Measurements from ENCODE around the gene TRAF7. TPM values are rescaled to one million over a fixed set of nuclear protein-coding genes. Genes with fewer than 3 reads are reported as not detected.

TRAF7 gene
- total RNA-seq, 1 donor from 2014 or later, result 190 TPM

DNA sequence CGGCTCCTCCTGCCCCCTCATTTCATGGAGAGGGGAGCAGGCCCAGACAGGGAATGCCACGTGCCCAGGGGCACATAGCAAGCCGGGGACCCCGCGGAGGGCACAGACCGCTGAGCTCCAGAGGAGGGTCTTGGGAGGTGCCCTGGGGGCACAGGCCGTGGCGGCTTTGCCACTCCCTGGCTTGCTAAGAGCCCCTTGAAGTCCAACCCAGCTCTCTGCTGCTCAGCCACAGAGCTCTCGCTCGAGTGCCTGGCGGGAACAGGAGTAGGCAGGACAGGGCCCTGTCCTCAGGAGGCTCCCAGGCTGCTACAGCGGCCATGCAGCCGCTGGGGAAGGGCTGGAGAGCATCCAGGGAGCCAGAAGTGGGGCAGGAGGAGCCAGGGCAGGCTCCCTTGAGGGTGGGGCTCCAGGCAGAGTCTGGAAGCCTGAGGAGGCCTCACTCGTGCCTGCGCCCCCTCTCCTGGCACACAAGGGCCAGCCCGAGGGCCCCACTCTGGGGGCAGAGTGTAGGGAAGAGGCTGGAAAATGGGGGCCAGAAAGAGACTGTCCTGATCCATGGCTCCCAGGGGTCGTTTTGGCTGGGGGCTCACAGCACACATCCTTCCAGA, 11.6 kb upstream of the TRAF7 start:
- no peak overlapping the region for H3K4me3 Mint-ChIP-seq (ENCODE audit: unreplicated experiment)
- H3K9me3 Mint-ChIP-seq (ENCODE audit: unreplicated experiment), result no peaks in the 10 kb centered on the region
- no peak overlapping the region for H3K27ac Mint-ChIP-seq (ENCODE audit: unreplicated experiment)
- DNase-seq (ENCODE audit: low spot score), result no peak
- H3K27me3 Mint-ChIP-seq (ENCODE audit: unreplicated experiment), result peaks cover 9% of the 10 kb centered on the region
- TF ChIP-seq, protein P1, sequence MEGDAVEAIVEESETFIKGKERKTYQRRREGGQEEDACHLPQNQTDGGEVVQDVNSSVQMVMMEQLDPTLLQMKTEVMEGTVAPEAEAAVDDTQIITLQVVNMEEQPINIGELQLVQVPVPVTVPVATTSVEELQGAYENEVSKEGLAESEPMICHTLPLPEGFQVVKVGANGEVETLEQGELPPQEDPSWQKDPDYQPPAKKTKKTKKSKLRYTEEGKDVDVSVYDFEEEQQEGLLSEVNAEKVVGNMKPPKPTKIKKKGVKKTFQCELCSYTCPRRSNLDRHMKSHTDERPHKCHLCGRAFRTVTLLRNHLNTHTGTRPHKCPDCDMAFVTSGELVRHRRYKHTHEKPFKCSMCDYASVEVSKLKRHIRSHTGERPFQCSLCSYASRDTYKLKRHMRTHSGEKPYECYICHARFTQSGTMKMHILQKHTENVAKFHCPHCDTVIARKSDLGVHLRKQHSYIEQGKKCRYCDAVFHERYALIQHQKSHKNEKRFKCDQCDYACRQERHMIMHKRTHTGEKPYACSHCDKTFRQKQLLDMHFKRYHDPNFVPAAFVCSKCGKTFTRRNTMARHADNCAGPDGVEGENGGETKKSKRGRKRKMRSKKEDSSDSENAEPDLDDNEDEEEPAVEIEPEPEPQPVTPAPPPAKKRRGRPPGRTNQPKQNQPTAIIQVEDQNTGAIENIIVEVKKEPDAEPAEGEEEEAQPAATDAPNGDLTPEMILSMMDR (IDR thresholded peaks at IDR 0.05; ENCODE audit: unreplicated experiment), result no peak
- no peaks in the 10 kb centered on the region for H3K36me3 Mint-ChIP-seq (ENCODE audit: low read depth, unreplicated experiment)
- H3K4me1 Mint-ChIP-seq (ENCODE audit: unreplicated experiment), result no peaks in the 10 kb centered on the region

DNA sequence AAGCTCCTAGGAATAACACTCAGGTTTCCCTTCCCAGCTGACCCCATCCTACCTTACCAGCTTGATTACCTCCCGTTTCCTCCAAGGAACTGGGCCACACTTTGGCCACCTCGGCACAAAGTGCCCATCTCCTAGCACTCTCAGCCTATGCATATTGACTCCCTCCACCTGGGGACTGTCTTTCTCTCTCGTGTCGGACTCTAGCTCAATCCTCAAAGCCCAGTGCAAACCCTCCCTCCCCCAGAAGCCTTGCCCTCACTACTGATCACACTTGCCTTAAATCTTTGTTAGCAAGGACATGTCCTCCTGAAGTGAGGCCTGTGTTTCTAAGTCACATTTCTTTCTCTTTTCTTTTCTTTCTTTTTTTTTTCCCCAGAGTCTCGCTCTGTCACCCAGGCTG, 9.7 kb upstream of the TRAF7 start:
- H3K9me3 Mint-ChIP-seq (ENCODE audit: unreplicated experiment), result no peaks in the 10 kb centered on the region
- no peaks in the 10 kb centered on the region for H3K36me3 Mint-ChIP-seq (ENCODE audit: low read depth, unreplicated experiment)
- H3K4me1 Mint-ChIP-seq (ENCODE audit: unreplicated experiment), result peaks cover 3% of the 10 kb centered on the region
- TF ChIP-seq, protein P1 (IDR thresholded peaks at IDR 0.05; ENCODE audit: unreplicated experiment), result no peak
- H3K4me3 Mint-ChIP-seq (ENCODE audit: unreplicated experiment), result no peak overlapping the region
- H3K27me3 Mint-ChIP-seq (ENCODE audit: unreplicated experiment), result peaks cover 9% of the 10 kb centered on the region
- DNase-seq (ENCODE audit: low spot score), result no peak
- peak overlapping the region; percentile 75 for H3K27ac Mint-ChIP-seq (ENCODE audit: unreplicated experiment)

DNA sequence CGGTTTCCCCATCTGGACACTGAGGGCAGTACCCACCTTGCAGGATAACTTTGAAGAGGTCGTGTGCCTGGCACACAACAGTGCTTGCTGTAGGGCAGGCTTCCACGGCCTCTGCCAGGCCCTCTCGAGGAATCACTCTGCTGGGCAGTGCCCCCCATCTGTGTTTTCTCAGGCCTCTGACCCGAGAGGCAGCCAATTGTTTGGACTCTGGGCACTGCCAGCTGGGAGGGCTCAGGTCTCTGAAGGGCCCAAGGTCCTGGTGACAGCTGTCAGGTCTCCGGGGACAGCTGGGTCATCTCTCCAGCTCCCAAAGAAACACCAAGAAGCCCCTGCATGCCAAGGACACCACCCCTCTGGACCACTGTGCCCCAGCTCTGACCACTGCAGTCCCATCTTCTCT, 8.2 kb upstream of the TRAF7 start:
- Mint-ChIP-seq H3K27ac (ENCODE audit: unreplicated experiment) (no peak overlapping the region), H3K4me1 (ENCODE audit: unreplicated experiment) (peaks cover 9% of the 10 kb centered on the region), H3K9me3 (ENCODE audit: unreplicated experiment) (no peaks in the 10 kb centered on the region), H3K27me3 (ENCODE audit: unreplicated experiment) (peaks cover 15% of the 10 kb centered on the region), H3K4me3 (ENCODE audit: unreplicated experiment) (peak overlapping the region; percentile 73), H3K36me3 (ENCODE audit: low read depth, unreplicated experiment) (no peaks in the 10 kb centered on the region)
- TF ChIP-seq, protein P1 (IDR thresholded peaks at IDR 0.05; ENCODE audit: unreplicated experiment), result no peak
- DNase-seq (ENCODE audit: low spot score), result no peak

DNA sequence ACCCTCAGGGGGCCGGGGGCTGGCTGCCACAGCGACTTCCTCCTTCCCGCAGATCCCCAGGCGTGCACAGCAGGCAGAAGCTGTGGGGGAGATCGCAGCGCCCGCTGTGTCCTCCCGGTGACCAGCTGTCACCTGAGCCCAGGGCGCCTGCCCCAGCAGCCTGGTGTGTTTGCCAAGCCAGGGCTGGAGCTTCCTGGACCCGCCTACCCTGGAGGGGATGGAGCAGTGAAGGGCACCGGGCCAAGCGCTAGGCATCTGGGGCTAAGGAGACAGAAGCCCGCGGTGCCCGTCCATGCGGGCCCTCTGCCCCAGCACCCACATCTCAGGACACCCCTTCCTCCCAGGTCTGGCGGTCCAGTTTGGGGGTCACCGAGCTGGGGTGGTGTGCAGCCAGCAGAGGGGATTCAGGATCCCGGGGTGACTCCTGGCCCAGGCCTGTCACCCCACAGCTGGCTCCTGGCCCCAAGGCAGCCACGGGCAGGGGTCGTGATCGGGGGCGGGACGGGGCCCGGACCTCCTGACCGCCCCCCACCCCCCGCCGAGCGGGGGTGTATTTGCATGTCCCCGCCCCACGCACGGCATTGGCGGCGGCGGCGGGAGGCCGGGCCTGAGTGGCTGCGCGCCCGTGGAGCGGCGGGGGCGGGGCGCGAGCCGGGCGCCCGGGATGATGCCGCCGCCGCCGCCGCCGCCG, 7.5 kb upstream of the TRAF7 start, which contains the start of gene RAB26:
TSS of gene RAB26 (plus strand) at position 645 of the 691 bp plus-strand sequence. CDS start 159 bp downstream, outside the sequence.
- TF ChIP-seq, protein P1 (IDR thresholded peaks at IDR 0.05; ENCODE audit: unreplicated experiment), result no peak
- peak within 1 kb of the TSS; percentile 65 for H3K4me3 Mint-ChIP-seq (ENCODE audit: unreplicated experiment)
- no peaks in the 10 kb centered on the region for H3K9me3 Mint-ChIP-seq (ENCODE audit: unreplicated experiment)
- peaks cover 13% of the 10 kb centered on the region for H3K27me3 Mint-ChIP-seq (ENCODE audit: unreplicated experiment)
- DNase-seq (ENCODE audit: low spot score), result no peak
- H3K36me3 Mint-ChIP-seq (ENCODE audit: low read depth, unreplicated experiment), result no peaks in the 10 kb centered on the region
- H3K4me1 Mint-ChIP-seq (ENCODE audit: unreplicated experiment), result peaks cover 9% of the 10 kb centered on the region
- H3K27ac Mint-ChIP-seq (ENCODE audit: unreplicated experiment), result no peak within 1 kb of the TSS

All from endothelial cell (in vitro differentiated cells).